Spleen (tissue), 11 donors: Measurements from ENCODE around the gene ABCA2. TPM values are rescaled to one million over a fixed set of nuclear protein-coding genes. Genes with fewer than 3 reads are reported as not detected.

Experiments used
- DNase-seq: peaks from one replicate; pipeline ENCODE4 v3.0.0-alpha.2; 2020
- H3K27ac ChIP-seq, 8 donors: fragments of 200-600 bp; sonication (generic) in 7 of 8; 1 replicate in 4 of 8; 2 replicates in 4 of 8; pipeline versions ENCODE4 v1.5.0 to v1.8.0; 2016 to 2021; ENCODE audit warnings: inconsistent platforms in 4 of 8, mild to moderate bottlenecking in 4 of 8, moderate library complexity in 1 of 8
- H3K27me3 ChIP-seq, 7 donors: fragments of 200-600 bp; sonication (generic) in 6 of 7; replicated peaks in 1 of 7; 1 replicate in 4 of 7; 2 replicates in 3 of 7; pipeline versions ENCODE4 v1.5.0 to v1.8.0; 2016 to 2021; ENCODE audit warnings: inconsistent platforms in 3 of 7, mild to moderate bottlenecking in 1 of 7
- H3K36me3 ChIP-seq, 6 donors: fragments of 200-600 bp; sonication (generic) in 5 of 6; 1 replicate in 4 of 6; 2 replicates in 2 of 6; pipeline versions ENCODE4 v1.5.0 to v1.8.0; 2016 to 2021; ENCODE audit warnings: inconsistent platforms in 2 of 6
- H3K4me1 ChIP-seq, 6 donors: fragments of 200-600 bp; sonication (generic) in 5 of 6; 1 replicate in 3 of 6; 2 replicates in 3 of 6; pipeline versions ENCODE4 v1.5.0 to v1.8.0; 2016 to 2021; ENCODE audit warnings: inconsistent platforms in 3 of 6
- H3K4me3 ChIP-seq, 8 donors: fragments of 200-600 bp; sonication (generic) in 7 of 8; 1 replicate in 4 of 8; 2 replicates in 4 of 8; pipeline versions ENCODE4 v1.5.0 to v1.8.0; 2016 to 2021; ENCODE audit warnings: inconsistent platforms in 4 of 8, mild to moderate bottlenecking in 4 of 8, moderate library complexity in 2 of 8
- H3K9me3 ChIP-seq, 8 donors: fragments of 200-600 bp; sonication (generic) in 7 of 8; 1 replicate in 4 of 8; 2 replicates in 4 of 8; pipeline versions ENCODE4 v1.5.0 to v1.8.0; 2016 to 2021; ENCODE audit warnings: inconsistent platforms in 4 of 8
- POLR2A ChIP-seq, 3 donors: fragments of 450-650 bp; IDR thresholded peaks; one replicate each; pipeline ENCODE4 v1.5.1; 2017; ENCODE audit warnings: antibody characterized with exemption in 3 of 3, mild to moderate bottlenecking in 1 of 3
- POLR2AphosphoS5 ChIP-seq, 3 donors: sonication (generic); formaldehyde crosslinking; IDR thresholded peaks; one replicate each; pipeline ENCODE4 v1.5.1; 2017; ENCODE audit warnings: antibody characterized with exemption in 3 of 3
- WGBS, 5 donors: extraction: QIAGEN DNeasy Blood & Tissue Kit in 3 of 5; methylation state at CpG; one replicate each; pipeline versions ENCODE4 v1.1.5 to v1.1.7; 2013 to 2018; 5-methylcytosine and 5-hydroxymethylcytosine counted together
- intact Hi-C: fragments of 100-400 bp; cut with DNase I; formaldehyde crosslinking; loops from one replicate; pipeline ENCODE4 v1.15.0; 2023; ENCODE audit warnings: low total_unique reads
- polyA plus RNA-seq, 3 donors: library from polyadenylated mRNA; stranded (reverse); fragments of 200-250 nt; gene quantifications; one replicate each; pipeline ENCODE4 v1.2.1, GENCODE V29; 2013
- total RNA-seq, 7 donors: library from RNA; depleted of rRNA in 3 of 7; stranded (reverse); fragments of >200 nt in 3 of 7; fragmentation: NEBNext Ultra II Directional in 4 of 7; extraction: Animal tissue kit (Norgen Biotek cat#: 25700) in 4 of 7; gene quantifications; one replicate each; pipeline versions ENCODE4 v1.1.0 to v1.2.1, GENCODE V29; 2016 to 2021
- TF ChIP-seq, protein P1 (sequence below), 11 experiments: fragments of 200-600 bp in 7 of 11; fragments of 450-650 bp in 4 of 11; sonication (generic) in 4 of 11; IDR thresholded peaks in 8 of 11; conservative IDR thresholded peaks in 3 of 11; 1 replicate in 7 of 11; 2 replicates in 4 of 11; pipeline versions ENCODE4 v1.4.0 to v1.8.0; 2016 to 2021; ENCODE audit warnings: antibody characterized with exemption in 11 of 11, inconsistent platforms in 4 of 11, mild to moderate bottlenecking in 1 of 11
- donor health status: healthy with polysubstance abuse.
- donor health status: DM: no; HTN: no; CAD: no; lungs with moderate emphysema.
- donor health status: DM: no; HTN: no; CAD: no.
- donor health status: Bipolar disorder and iron deficiency.
- donor health status: healthy.
- donor health status: DM: no; HTN: no; CAD: no.
- donor health status: DM: yes; HTN: yes; CAD: no.

Gene ABCA2
- total and polyA plus RNA-seq, 10 donors: 11.9 to 97.5 (median 53.2) TPM

DNA sequence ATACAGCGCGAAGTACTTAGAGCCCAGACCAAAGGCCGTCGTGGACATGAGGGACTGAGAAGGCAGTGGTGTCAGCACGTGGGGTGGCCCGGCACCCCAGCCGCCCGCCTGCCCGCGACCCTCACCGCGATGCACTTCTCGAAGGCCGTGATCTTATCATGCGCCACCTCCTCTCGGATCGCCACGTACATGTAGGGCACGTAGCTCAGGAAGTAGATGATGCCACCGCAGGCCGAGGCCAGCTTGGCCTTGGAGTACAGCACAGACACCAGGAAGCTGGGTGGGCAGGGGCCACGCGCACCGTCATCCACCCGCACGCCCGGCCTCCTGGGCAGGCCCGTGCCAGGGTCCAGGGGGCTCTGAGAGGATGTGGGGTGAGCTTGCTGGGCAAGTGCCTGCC lies 11.0 kb downstream of the ABCA2 start:
- 89 to 98% (median 91%) methylated on average over 9 to 28 of the region's 28 CpGs for WGBS, 5 donors
- H3K27ac ChIP-seq: no peak overlapping the region
- H3K9me3 ChIP-seq: no peaks in the 10 kb centered on the region
- H3K4me1 ChIP-seq: peaks cover 0 to 6% (median 0%) of the 10 kb centered on the region in 6 donors
- DNase-seq: no peak
- intact Hi-C loops: no loop called here
- no peak overlapping the region for H3K4me3 ChIP-seq
- no peaks in the 10 kb centered on the region for H3K27me3 ChIP-seq
- TF ChIP-seq POLR2A (IDR thresholded peaks at IDR 0.05) (no peak), POLR2AphosphoS5 (IDR thresholded peaks at IDR 0.05) (peak in 1 of 3 donors; percentile 16)
- peaks cover 0 to 93% (median 59%) of the 10 kb centered on the region in 6 donors for H3K36me3 ChIP-seq

DNA sequence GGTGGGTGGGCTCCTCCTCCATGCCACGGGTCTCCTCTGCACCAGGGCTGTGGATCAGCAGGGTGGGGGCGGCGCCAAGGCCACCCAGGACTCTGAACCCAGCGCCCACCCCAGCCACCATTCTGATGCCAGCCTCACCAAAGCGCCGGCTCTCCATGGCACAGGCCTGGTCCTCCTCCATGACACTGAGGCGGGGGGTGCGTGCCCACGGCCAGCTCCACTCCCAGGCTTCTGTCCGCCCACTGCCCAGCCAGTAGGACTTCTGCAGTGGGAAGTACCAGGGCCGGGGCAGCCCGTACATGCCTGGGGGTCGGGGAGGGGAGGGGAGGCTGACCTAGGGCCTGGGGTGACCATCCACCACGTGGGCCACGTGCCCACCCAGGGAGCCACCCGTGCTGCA lies 11.6 kb downstream of the ABCA2 start:
- H3K27ac ChIP-seq: no peak overlapping the region
- H3K4me1 ChIP-seq: peaks cover 0 to 3% (median 0%) of the 10 kb centered on the region in 6 donors
- H3K9me3 ChIP-seq: no peaks in the 10 kb centered on the region
- intact Hi-C loops: no loop called here
- WGBS, 5 donors: 87 to 96% (median 96%) methylated on average over 7 to 16 of the region's 16 CpGs
- no peak for TF ChIP-seq POLR2A (IDR thresholded peaks at IDR 0.05)
- TF ChIP-seq, protein P1, sequence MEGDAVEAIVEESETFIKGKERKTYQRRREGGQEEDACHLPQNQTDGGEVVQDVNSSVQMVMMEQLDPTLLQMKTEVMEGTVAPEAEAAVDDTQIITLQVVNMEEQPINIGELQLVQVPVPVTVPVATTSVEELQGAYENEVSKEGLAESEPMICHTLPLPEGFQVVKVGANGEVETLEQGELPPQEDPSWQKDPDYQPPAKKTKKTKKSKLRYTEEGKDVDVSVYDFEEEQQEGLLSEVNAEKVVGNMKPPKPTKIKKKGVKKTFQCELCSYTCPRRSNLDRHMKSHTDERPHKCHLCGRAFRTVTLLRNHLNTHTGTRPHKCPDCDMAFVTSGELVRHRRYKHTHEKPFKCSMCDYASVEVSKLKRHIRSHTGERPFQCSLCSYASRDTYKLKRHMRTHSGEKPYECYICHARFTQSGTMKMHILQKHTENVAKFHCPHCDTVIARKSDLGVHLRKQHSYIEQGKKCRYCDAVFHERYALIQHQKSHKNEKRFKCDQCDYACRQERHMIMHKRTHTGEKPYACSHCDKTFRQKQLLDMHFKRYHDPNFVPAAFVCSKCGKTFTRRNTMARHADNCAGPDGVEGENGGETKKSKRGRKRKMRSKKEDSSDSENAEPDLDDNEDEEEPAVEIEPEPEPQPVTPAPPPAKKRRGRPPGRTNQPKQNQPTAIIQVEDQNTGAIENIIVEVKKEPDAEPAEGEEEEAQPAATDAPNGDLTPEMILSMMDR (IDR thresholded peaks at IDR 0.05 in 8 of 11, conservative IDR thresholded peaks at IDR 0.05 in 3 of 11): no peak
- TF ChIP-seq POLR2AphosphoS5 (IDR thresholded peaks at IDR 0.05): no peak
- H3K4me3 ChIP-seq: no peak overlapping the region
- no peaks in the 10 kb centered on the region for H3K27me3 ChIP-seq
- H3K36me3 ChIP-seq: peaks cover 0 to 98% (median 65%) of the 10 kb centered on the region in 6 donors
- no peak for DNase-seq

DNA sequence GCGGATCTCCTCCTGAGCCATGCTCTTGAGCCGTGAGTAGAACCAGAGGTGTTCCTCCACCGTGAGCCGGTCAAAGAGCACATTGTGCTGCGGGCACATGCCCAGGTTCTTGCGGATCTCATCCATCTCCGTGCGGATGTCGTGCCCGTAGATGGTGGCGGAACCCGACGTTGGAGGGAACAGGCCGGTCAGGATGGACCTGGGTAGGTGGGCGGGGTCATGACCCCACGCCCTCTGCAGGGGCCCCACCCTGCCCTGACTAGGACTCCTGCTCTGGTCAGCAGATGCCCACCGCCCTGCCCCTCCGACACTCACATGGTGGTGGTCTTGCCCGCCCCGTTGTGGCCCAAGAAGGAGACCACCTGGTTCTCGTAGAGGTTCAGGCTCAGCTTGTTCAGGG lies 12.1 kb downstream of the ABCA2 start:
- no peaks in the 10 kb centered on the region for H3K4me1 ChIP-seq
- no peaks in the 10 kb centered on the region for H3K9me3 ChIP-seq
- no peaks in the 10 kb centered on the region for H3K27me3 ChIP-seq
- DNase-seq: no peak
- TF ChIP-seq POLR2AphosphoS5 (IDR thresholded peaks at IDR 0.05) (no peak), POLR2A (IDR thresholded peaks at IDR 0.05) (no peak)
- TF ChIP-seq, protein P1 (IDR thresholded peaks at IDR 0.05 in 8 of 11, conservative IDR thresholded peaks at IDR 0.05 in 3 of 11): no peak
- no peak overlapping the region for H3K27ac ChIP-seq
- WGBS, 5 donors: 93 to 98% (median 96%) methylated on average over 3 to 21 of the region's 21 CpGs
- peaks cover 0 to 98% (median 70%) of the 10 kb centered on the region in 6 donors for H3K36me3 ChIP-seq
- intact Hi-C loops: no loop called here
- no peak overlapping the region for H3K4me3 ChIP-seq

DNA sequence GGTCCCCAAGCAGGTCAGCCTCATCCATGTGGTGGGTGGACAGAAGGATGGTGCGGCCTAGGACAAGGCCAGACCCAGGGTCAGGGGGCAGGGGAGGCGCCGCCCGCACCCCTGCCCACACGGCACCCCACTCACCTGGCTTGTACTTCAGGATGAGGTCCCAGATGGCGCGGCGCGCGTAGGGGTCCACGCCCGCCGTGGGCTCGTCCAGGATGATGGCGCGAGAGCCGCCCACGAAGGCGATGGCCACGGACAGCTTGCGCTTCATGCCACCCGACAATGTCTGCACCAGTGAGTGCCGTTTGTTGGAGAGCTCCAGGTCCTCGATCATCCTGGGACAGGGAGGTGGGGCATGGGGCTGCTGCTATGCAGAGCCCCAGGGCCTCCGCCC lies 12.5 kb downstream of the ABCA2 start:
- no peak for DNase-seq
- Histone ChIP-seq H3K4me3 (no peak overlapping the region), H3K36me3 (peaks cover 0 to 98% (median 69%) of the 10 kb centered on the region in 6 donors), H3K4me1 (no peaks in the 10 kb centered on the region), H3K27ac (no peak overlapping the region), H3K9me3 (no peaks in the 10 kb centered on the region), H3K27me3 (no peaks in the 10 kb centered on the region)
- 95 to 98% (median 97%) methylated on average over 20 to 25 of the region's 25 CpGs for WGBS, 5 donors
- intact Hi-C loops: no loop called here
- TF ChIP-seq POLR2A (IDR thresholded peaks at IDR 0.05) (no peak), POLR2AphosphoS5 (IDR thresholded peaks at IDR 0.05) (no peak)
- TF ChIP-seq, protein P1 (IDR thresholded peaks at IDR 0.05 in 8 of 11, conservative IDR thresholded peaks at IDR 0.05 in 3 of 11): no peak
